Liver (tissue), 9 donors: ENCODE data around the gene DPPA5. TPM values are rescaled to one million over a fixed set of nuclear protein-coding genes. Genes with fewer than 3 reads are reported as not detected.

Source experiments
- DNase-seq: peaks from one replicate; pipeline ENCODE4 v3.0.0-alpha.2; 2017; ENCODE audit warnings: low spot score
- H3K27ac ChIP-seq, 2 donors: one replicate each; pipeline ENCODE4 v1.7.0; 2013; ENCODE audit warnings: inconsistent platforms in 2 of 2, low read length in 2 of 2, control low read depth in 1 of 2, low read depth in 1 of 2, mild to moderate bottlenecking in 1 of 2
- H3K27me3 ChIP-seq, 4 donors: one replicate each; pipeline versions ENCODE4 v1.6.1 to v1.7.0; 2013; ENCODE audit warnings: low read length in 3 of 4, inconsistent platforms in 1 of 4, mild to moderate bottlenecking in 1 of 4, moderate library complexity in 1 of 4; ENCODE audit not compliant: control insufficient read depth in 4 of 4, insufficient read depth in 4 of 4
- H3K36me3 ChIP-seq, 4 donors: one replicate each; pipeline versions ENCODE4 v1.6.1 to v1.7.0; 2013; ENCODE audit warnings: low read length in 3 of 4, mild to moderate bottlenecking in 3 of 4, low read depth in 1 of 4, moderate library complexity in 1 of 4; ENCODE audit not compliant: control insufficient read depth in 4 of 4, insufficient read depth in 3 of 4
- H3K4me1 ChIP-seq, 4 donors: one replicate each; pipeline versions ENCODE4 v1.6.1 to v1.7.0; 2013; ENCODE audit warnings: low read length in 3 of 4, mild to moderate bottlenecking in 3 of 4, moderate library complexity in 1 of 4; ENCODE audit not compliant: control insufficient read depth in 4 of 4, insufficient read depth in 4 of 4
- H3K4me3 ChIP-seq, 3 donors: one replicate each; pipeline versions ENCODE4 v1.6.1 to v1.7.0; 2013; ENCODE audit warnings: low read length in 3 of 3, control low read depth in 1 of 3, low read depth in 1 of 3, mild to moderate bottlenecking in 1 of 3
- H3K9ac ChIP-seq, 2 donors: one replicate each; pipeline ENCODE4 v1.7.0; 2013; ENCODE audit warnings: low read length in 2 of 2, mild to moderate bottlenecking in 2 of 2, moderate library complexity in 2 of 2, control low read depth in 1 of 2, low read depth in 1 of 2
- H3K9me3 ChIP-seq, 4 donors: one replicate each; pipeline versions ENCODE4 v1.6.1 to v1.7.0; 2013; ENCODE audit warnings: low read length in 3 of 4; ENCODE audit not compliant: control insufficient read depth in 4 of 4
- ATF3 ChIP-seq: IDR thresholded peaks from 2 replicates; pipeline ENCODE4 v1.6.1; 2016; ENCODE audit warnings: antibody characterized with exemption
- CTCF ChIP-seq: fragments of 150-350 bp; IDR thresholded peaks from 2 replicates; pipeline ENCODE4 v1.5.1; 2017; ENCODE audit warnings: improper control_type of control experiment, low read depth, low read length; ENCODE audit not compliant: missing input control
- EGR1 ChIP-seq, 2 donors: IDR thresholded peaks; 2 replicates each; pipeline ENCODE4 v1.6.1; 2016 to 2018; ENCODE audit warnings: antibody characterized with exemption in 2 of 2, low read depth in 2 of 2
- FOXA1 ChIP-seq: IDR thresholded peaks from 2 replicates; pipeline ENCODE4 v1.6.1; 2016; ENCODE audit warnings: antibody characterized with exemption
- FOXA2 ChIP-seq: IDR thresholded peaks from 2 replicates; pipeline ENCODE4 v1.6.1; 2016; ENCODE audit warnings: antibody characterized with exemption
- GABPA ChIP-seq, 2 donors: IDR thresholded peaks in 1 of 2; conservative IDR thresholded peaks in 1 of 2; 2 replicates each; pipeline ENCODE4 v1.6.1; 2016; ENCODE audit warnings: antibody characterized with exemption in 2 of 2, mild to moderate bottlenecking in 1 of 2, moderate library complexity in 1 of 2
- HNF4A ChIP-seq, 2 donors: conservative IDR thresholded peaks; 2 replicates each; pipeline ENCODE4 v1.6.1; 2016; ENCODE audit warnings: antibody characterized with exemption in 2 of 2, mild to moderate bottlenecking in 2 of 2
- HNF4G ChIP-seq: IDR thresholded peaks from 2 replicates; pipeline ENCODE4 v1.6.1; 2016; ENCODE audit warnings: antibody characterized with exemption
- JUND ChIP-seq, 2 donors: IDR thresholded peaks; 2 replicates each; pipeline ENCODE4 v1.6.1; 2016; ENCODE audit warnings: antibody characterized with exemption in 2 of 2
- NR2F2 ChIP-seq: IDR thresholded peaks from 2 replicates; pipeline ENCODE4 v1.6.1; 2016; ENCODE audit warnings: antibody characterized with exemption
- REST ChIP-seq: IDR thresholded peaks from 2 replicates; pipeline ENCODE4 v1.6.1; 2016; ENCODE audit warnings: antibody characterized with exemption, mild to moderate bottlenecking
- RXRA ChIP-seq, 2 donors: IDR thresholded peaks; 2 replicates each; pipeline ENCODE4 v1.6.1; 2017 to 2018; ENCODE audit warnings: antibody characterized with exemption in 2 of 2, mild to moderate bottlenecking in 1 of 2
- SP1 ChIP-seq: IDR thresholded peaks from 2 replicates; pipeline ENCODE4 v1.6.1; 2018; ENCODE audit warnings: antibody characterized with exemption, mild to moderate bottlenecking
- TAF1 ChIP-seq: conservative IDR thresholded peaks from 2 replicates; pipeline ENCODE4 v1.6.1; 2016; ENCODE audit warnings: antibody characterized with exemption, mild to moderate bottlenecking
- ZBTB33 ChIP-seq: IDR thresholded peaks from 2 replicates; pipeline ENCODE4 v1.6.1; 2016; ENCODE audit warnings: antibody characterized with exemption
- WGBS: extraction: QIAGEN DNeasy Blood & Tissue Kit; methylation state at CpG from one replicate; pipeline ENCODE4 v1.1.7; 2013; 5-methylcytosine and 5-hydroxymethylcytosine counted together
- polyA plus RNA-seq, 2 donors: library from polyadenylated mRNA; stranded (reverse) in 1 of 2; unstranded in 1 of 2; fragments of 200-250 nt in 1 of 2; fragments of >200 nt in 1 of 2; fragmentation: Nextera tagmentation in 1 of 2; extraction: Ambion mirVana in 1 of 2; gene quantifications; one replicate each; pipeline versions ENCODE4 v1.2.1 to v1.2.3, GENCODE V29; 2013 to 2015
- total RNA-seq, 2 donors: library from RNA; depleted of rRNA; stranded (reverse); fragments of >200 nt; gene quantifications; one replicate each; pipeline ENCODE4 v1.2.3, GENCODE V29; 2014
- donor health status: healthy.
- donor health status: healthy.
- donor health status: healthy.
- donor health status: healthy.
- donor health status: healthy.

DPPA5 gene
- total and polyA plus RNA-seq, 4 donors = not detected

GRCh38 chr6:73343164-73343563 lies 10.9 kb downstream of the DPPA5 start:
- no peak overlapping the region for H3K27ac ChIP-seq
- no peaks in the 10 kb centered on the region for H3K27me3 ChIP-seq
- H3K36me3 ChIP-seq = no peaks in the 10 kb centered on the region
- no peak overlapping the region for H3K9ac ChIP-seq
- no peak for DNase-seq
- TF ChIP-seq HNF4A (conservative IDR thresholded peaks at IDR 0.05) (no peak), ATF3 (no peak), GABPA (IDR thresholded peaks at IDR 0.05 in 1 of 2, conservative IDR thresholded peaks at IDR 0.05 in 1 of 2) (no peak), TAF1 (no peak), JUND (IDR thresholded peaks at IDR 0.05) (no peak), ZBTB33 (no peak), FOXA2 (no peak), EGR1 (IDR thresholded peaks at IDR 0.05; ENCODE audit: low read depth in 2 of 2) (no peak), REST (no peak)
- H3K4me3 ChIP-seq = no peak overlapping the region
- H3K4me1 ChIP-seq = no peaks in the 10 kb centered on the region
- no peaks in the 10 kb centered on the region for H3K9me3 ChIP-seq

- no peaks in the 10 kb centered on the region for H3K9me3 ChIP-seq
- no peak overlapping the region for H3K4me3 ChIP-seq
- no peaks in the 10 kb centered on the region for H3K36me3 ChIP-seq
- no peak overlapping the region for H3K9ac ChIP-seq
- TF ChIP-seq SP1 = no peak
- TF ChIP-seq JUND (IDR thresholded peaks at IDR 0.05) = no peak
- TF ChIP-seq GABPA (IDR thresholded peaks at IDR 0.05 in 1 of 2, conservative IDR thresholded peaks at IDR 0.05 in 1 of 2) = no peak
- no peak for TF ChIP-seq FOXA1
- TF ChIP-seq TAF1 = no peak
- no peak for TF ChIP-seq NR2F2
- TF ChIP-seq CTCF = no peak
- no peak for TF ChIP-seq RXRA (IDR thresholded peaks at IDR 0.05)
- no peak for TF ChIP-seq HNF4G
- no peak for TF ChIP-seq ZBTB33
- TF ChIP-seq FOXA2 = no peak
- DNase-seq = no peak
- no peak overlapping the region for H3K27ac ChIP-seq
- H3K4me1 ChIP-seq = no peaks in the 10 kb centered on the region
- H3K27me3 ChIP-seq = no peaks in the 10 kb centered on the region
- WGBS = 73% methylated on average over 5 of the region's 5 CpGs
These were observed 11.9 kb downstream of the DPPA5 start for GRCh38 chr6:73342174-73342573.
